SK-N-SH treated with all-trans-retinoic acid at 6 μM for 48 hours (cell line): Measurements from ENCODE around the gene SPEN.

Experiments used
- CSDC2 ChIP-seq: fragments of 250-450 bp; sonication (Bioruptor Pico); IDR thresholded peaks from 2 replicates; pipeline ENCODE4 v1.5.0; 2020; ENCODE audit warnings: mild to moderate bottlenecking, moderate library complexity
- GLIS3 ChIP-seq: fragments of 250-450 bp; sonication (Bioruptor Pico); IDR thresholded peaks from 2 replicates; pipeline ENCODE4 v1.5.0; 2020; ENCODE audit warnings: mild to moderate bottlenecking, moderate library complexity

DNA sequence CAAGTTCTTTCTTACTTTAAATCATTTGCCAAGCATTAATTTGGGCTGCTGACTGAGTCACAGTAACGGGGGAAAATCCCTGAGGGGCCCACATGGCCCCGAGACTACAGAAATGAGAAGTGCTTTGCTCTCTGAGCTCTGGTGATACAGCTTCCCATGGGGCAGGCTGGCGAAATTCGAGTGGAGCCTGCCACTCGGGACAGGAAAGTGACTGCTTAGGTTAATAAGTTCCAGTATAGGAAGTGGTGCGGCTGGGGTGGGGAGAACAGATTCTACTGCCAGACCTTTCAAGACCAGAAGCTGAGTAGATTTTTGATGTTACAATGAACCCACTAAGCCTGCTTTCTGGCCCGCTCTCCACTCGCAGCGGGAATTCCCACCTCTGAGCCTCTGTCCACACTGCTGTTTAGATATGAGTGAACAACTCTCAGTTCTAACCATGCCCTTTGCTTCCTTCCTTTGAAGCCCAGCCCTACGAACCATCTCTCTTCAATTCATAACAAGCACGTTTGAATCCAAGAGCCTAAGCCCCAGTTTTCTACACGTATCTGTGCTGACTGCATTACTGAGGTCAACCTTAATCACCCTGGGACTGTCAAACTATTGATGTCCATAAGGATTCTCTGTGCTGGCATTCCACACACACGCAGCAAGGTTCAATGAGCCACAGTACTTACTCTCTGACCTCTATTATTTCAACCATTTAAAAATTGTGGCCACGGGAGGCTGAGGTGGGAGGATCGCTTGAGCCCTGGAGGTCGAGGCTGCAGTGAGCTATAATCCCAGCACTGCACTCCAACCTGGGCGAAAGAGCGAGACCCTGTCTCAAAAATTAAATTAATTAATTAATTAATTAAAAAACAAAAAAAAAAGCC is 118.8 kb downstream of the SPEN start:
- no peak for TF ChIP-seq GLIS3 (CRISPR knock-in tag)
- no peak for TF ChIP-seq CSDC2
